Natural killer cell (primary cell): ENCODE data around the gene MUC5B. TPM values are rescaled to one million over a fixed set of nuclear protein-coding genes. Genes with fewer than 3 reads are reported as not detected.

Experiments used
- ATAC-seq, 3 donors: fragments of 150-1000 bp in 2 of 3; fragments of 200-7000 bp in 1 of 3; cut with Tn5 transposase; 1 replicate in 1 of 3; 2 replicates in 2 of 3; pipeline ENCODE4 v1.10.0; 2021; ENCODE audit warnings: mild to moderate bottlenecking in 2 of 3, moderate library complexity in 2 of 3
- DNase-seq, 2 donors: peaks; one replicate each; pipeline versions ENCODE4 v3.0.0 to v3.0.0-alpha.2; 2013 to 2021; ENCODE audit warnings: mixed read lengths in 1 of 2
- H3K27ac ChIP-seq: one replicate; pipeline ENCODE4 v1.5.1; 2013; ENCODE audit warnings: mild to moderate bottlenecking, low read length
- H3K27me3 ChIP-seq: one replicate; pipeline ENCODE4 v1.6.1; 2013; ENCODE audit warnings: low read length; ENCODE audit not compliant: control insufficient read depth, insufficient read depth
- H3K36me3 ChIP-seq: one replicate; pipeline ENCODE4 v1.6.1; 2013; ENCODE audit warnings: low read length; ENCODE audit not compliant: control insufficient read depth, insufficient read depth
- H3K4me1 ChIP-seq: one replicate; pipeline ENCODE4 v1.6.1; 2013; ENCODE audit warnings: low read length; ENCODE audit not compliant: control insufficient read depth, insufficient read depth
- H3K4me3 ChIP-seq: one replicate; pipeline ENCODE4 v1.5.1; 2013; ENCODE audit warnings: low read length
- H3K9me3 ChIP-seq: one replicate; pipeline ENCODE4 v1.6.1; 2013; ENCODE audit warnings: low read length; ENCODE audit not compliant: control insufficient read depth, insufficient read depth
- H3K27ac Mint-ChIP-seq, 2 donors: one replicate each; pipeline ENCODE4 v1.8.0; 2022; ENCODE audit warnings: mild to moderate bottlenecking in 2 of 2, mixed read lengths in 2 of 2, moderate library complexity in 1 of 2
- H3K27me3 Mint-ChIP-seq, 2 donors: one replicate each; pipeline ENCODE4 v1.8.0; 2022; ENCODE audit warnings: low read depth in 2 of 2, mixed read lengths in 2 of 2
- H3K36me3 Mint-ChIP-seq: one replicate; pipeline ENCODE4 v1.8.0; 2022; ENCODE audit warnings: mixed read lengths
- H3K4me1 Mint-ChIP-seq, 2 donors: one replicate each; pipeline ENCODE4 v1.8.0; 2022; ENCODE audit warnings: mixed read lengths in 2 of 2
- H3K4me3 Mint-ChIP-seq: one replicate; pipeline ENCODE4 v1.8.0; 2022; ENCODE audit warnings: mild to moderate bottlenecking, moderate library complexity, mixed read lengths
- H3K9me3 Mint-ChIP-seq, 2 donors: one replicate each; pipeline ENCODE4 v1.8.0; 2022; ENCODE audit warnings: mixed read lengths in 2 of 2
- CTCF ChIP-seq: fragments of 200-600 bp; IDR thresholded peaks from one replicate; pipeline ENCODE4 v1.8.0; 2022; ENCODE audit warnings: antibody characterized with exemption
- WGBS: methylation state at CpG from one replicate; pipeline ENCODE4 v1.1.7; 2013; ENCODE audit warnings: missing lambda C conversion rate; ENCODE audit not compliant: insufficient coverage; 5-methylcytosine and 5-hydroxymethylcytosine counted together
- intact Hi-C: fragments of 100-400 bp; cut with micrococcal nuclease; formaldehyde crosslinking; loops from one replicate; pipeline ENCODE4 v1.14.2; 2022
- total RNA-seq, 4 donors: library from RNA; stranded (reverse); fragments of 120-200 nt in 1 of 4; gene quantifications; one replicate each; pipeline versions ENCODE4 v1.2.3 to v1.2.4, GENCODE V29; 2013 to 2022

The MUC5B gene
- total RNA-seq, 3 donors from 2014 or later (not counting 1 experiment from before 2014, with no cell fraction given): not detected

- Histone ChIP-seq H3K36me3 (peaks cover 56% of the 10 kb centered on the region), H3K4me3 (no peak overlapping the region), H3K27me3 (no peaks in the 10 kb centered on the region), H3K27ac (no peak overlapping the region), H3K9me3 (no peaks in the 10 kb centered on the region), H3K4me1 (no peaks in the 10 kb centered on the region)
- DNase-seq: no peak
- no peaks in the 10 kb centered on the region for H3K27me3 Mint-ChIP-seq
- 96% methylated on average over 9 of the region's 9 CpGs for WGBS
- TF ChIP-seq CTCF: no peak
- H3K4me1 Mint-ChIP-seq: peaks cover 10 to 12% of the 10 kb centered on the region in 2 donors
- no peak overlapping the region for H3K27ac Mint-ChIP-seq
- no peaks in the 10 kb centered on the region for H3K36me3 Mint-ChIP-seq
- H3K4me3 Mint-ChIP-seq: no peak overlapping the region
- no peaks in the 10 kb centered on the region for H3K9me3 Mint-ChIP-seq
- ATAC-seq: no peak
- intact Hi-C loops: no loop called here
Observed at GRCh38 chr11:1287928-1288327, 65.1 kb downstream of the MUC5B start.

- H3K27ac Mint-ChIP-seq: no peak overlapping the region
- Histone ChIP-seq H3K4me3 (no peak overlapping the region), H3K27ac (no peak overlapping the region), H3K36me3 (peaks cover 55% of the 10 kb centered on the region), H3K4me1 (no peaks in the 10 kb centered on the region), H3K9me3 (no peaks in the 10 kb centered on the region), H3K27me3 (no peaks in the 10 kb centered on the region)
- no peaks in the 10 kb centered on the region for H3K27me3 Mint-ChIP-seq
- DNase-seq: no peak
- WGBS: 96% methylated on average over 30 of the region's 30 CpGs
- no peak for TF ChIP-seq CTCF
- H3K36me3 Mint-ChIP-seq: no peaks in the 10 kb centered on the region
- no peaks in the 10 kb centered on the region for H3K9me3 Mint-ChIP-seq
- H3K4me1 Mint-ChIP-seq: peaks cover 10 to 12% of the 10 kb centered on the region in 2 donors
- no peak overlapping the region for H3K4me3 Mint-ChIP-seq
- ATAC-seq: no peak
- intact Hi-C loops: no loop called here
Observed at GRCh38 chr11:1288426-1289151, 65.7 kb downstream of the MUC5B start.

GRCh38 chr11:1289211-1289935 is 66.5 kb downstream of the MUC5B start:
- no peak overlapping the region for H3K27ac ChIP-seq
- no peak for TF ChIP-seq CTCF
- no peak overlapping the region for H3K4me3 ChIP-seq
- H3K27me3 Mint-ChIP-seq: no peaks in the 10 kb centered on the region
- H3K36me3 Mint-ChIP-seq: no peaks in the 10 kb centered on the region
- intact Hi-C loops: no loop called here
- H3K27ac Mint-ChIP-seq: no peak overlapping the region
- no peaks in the 10 kb centered on the region for H3K9me3 Mint-ChIP-seq
- peaks cover 10 to 12% of the 10 kb centered on the region in 2 donors for H3K4me1 Mint-ChIP-seq
- WGBS: 92% methylated on average over 33 of the region's 33 CpGs
- DNase-seq (no peak), ATAC-seq (no peak)
- H3K4me3 Mint-ChIP-seq: no peak overlapping the region
- no peaks in the 10 kb centered on the region for H3K9me3 ChIP-seq
- H3K27me3 ChIP-seq: no peaks in the 10 kb centered on the region
- peaks cover 54% of the 10 kb centered on the region for H3K36me3 ChIP-seq
- no peaks in the 10 kb centered on the region for H3K4me1 ChIP-seq
